ENCODE results near the gene DOK5.

DOK5 gene

GRCh38 chr20:54565255-54565654 lies 89.9 kb downstream of the DOK5 start:
- no peak for DNase-seq

GRCh38 chr20:54566031-54566688 lies 90.8 kb downstream of the DOK5 start:
- DNase-seq = no peak

- DNase-seq = no peak
These were observed 95.2 kb downstream of the DOK5 start for GRCh38 chr20:54570561-54570960.

GRCh38 chr20:54572665-54573435 lies 97.5 kb downstream of the DOK5 start:
- DNase-seq = no peak

- DNase-seq = no peak
These were observed 98.4 kb downstream of the DOK5 start for GRCh38 chr20:54573838-54574237.

GRCh38 chr20:54576518-54576917 lies 101.1 kb downstream of the DOK5 start:
- DNase-seq = no peak

- no peak for DNase-seq
These were observed 102.2 kb downstream of the DOK5 start for GRCh38 chr20:54577637-54578036.

GRCh38 chr20:54585217-54585616 lies 109.8 kb downstream of the DOK5 start:
- DNase-seq = no peak

- no peak for DNase-seq
These were observed 112.0 kb downstream of the DOK5 start for GRCh38 chr20:54587408-54587807.

- no peak for DNase-seq
These were observed 114.1 kb downstream of the DOK5 start for GRCh38 chr20:54589402-54590030.

- DNase-seq = no peak
These were observed 115.5 kb downstream of the DOK5 start for GRCh38 chr20:54590856-54591255.

GRCh38 chr20:54596651-54597050 lies 121.3 kb downstream of the DOK5 start:
- DNase-seq = no peak

GRCh38 chr20:54598352-54598751 lies 123.0 kb downstream of the DOK5 start:
- DNase-seq = no peak

- no peak for DNase-seq
These were observed 125.2 kb downstream of the DOK5 start for GRCh38 chr20:54600634-54601033.

- DNase-seq = no peak
These were observed 126.6 kb downstream of the DOK5 start for GRCh38 chr20:54601831-54602515.

GRCh38 chr20:54605319-54605718 lies 129.9 kb downstream of the DOK5 start:
- no peak for DNase-seq

- no peak for DNase-seq
These were observed 131.0 kb downstream of the DOK5 start for GRCh38 chr20:54606380-54606779.

GRCh38 chr20:54608039-54608745 lies 132.8 kb downstream of the DOK5 start:
- DNase-seq = no peak

- DNase-seq = no peak
These were observed 133.6 kb downstream of the DOK5 start for GRCh38 chr20:54608943-54609342.

- DNase-seq = no peak
These were observed 136.5 kb downstream of the DOK5 start for GRCh38 chr20:54611708-54612412.

- no peak for DNase-seq
These were observed 143.0 kb downstream of the DOK5 start for GRCh38 chr20:54618412-54618811.

GRCh38 chr20:54619181-54619580 lies 143.8 kb downstream of the DOK5 start:
- no peak for DNase-seq

All from CD4-positive, alpha-beta T cell treated with Interleukin-4 for 1 hour (primary cell).